ENCODE data around the gene PPP3R2. TPM values are rescaled to one million over a fixed set of nuclear protein-coding genes. Genes with fewer than 3 reads are reported as not detected.

Gene PPP3R2
- total RNA-seq, 1 donor from 2014 or later: not detected

GRCh38 chr9:101605547-101605946, 10.8 kb upstream of the PPP3R2 start:
- Histone ChIP-seq H2AFZ (ENCODE audit: low read depth, low read length) (no peak overlapping the region), H3K4me3 (ENCODE audit: insufficient read depth, low read depth, low read length) (no peak overlapping the region), H3K9me3 (ENCODE audit: insufficient read depth, low read depth, low read length) (no peaks in the 10 kb centered on the region), H3K27me3 (ENCODE audit: insufficient read depth, low read length) (peaks cover 2% of the 10 kb centered on the region), H3K9ac (ENCODE audit: low read length) (no peak overlapping the region), H3K79me2 (ENCODE audit: insufficient read depth, low read length) (no peaks in the 10 kb centered on the region), H3K4me1 (ENCODE audit: insufficient read depth, low read length) (no peaks in the 10 kb centered on the region), H3K4me2 (ENCODE audit: low read length) (no peak overlapping the region), H3K27ac (ENCODE audit: low read depth, low read length) (no peak overlapping the region), H3K36me3 (ENCODE audit: insufficient read depth, low read length) (no peaks in the 10 kb centered on the region), H4K20me1 (ENCODE audit: insufficient read depth, low read length) (no peaks in the 10 kb centered on the region)
- Mint-ChIP-seq H3K4me3 (ENCODE audit: unreplicated experiment) (no peak overlapping the region), H3K4me1 (ENCODE audit: low read depth, unreplicated experiment) (no peaks in the 10 kb centered on the region), H3K36me3 (ENCODE audit: low read depth, unreplicated experiment) (no peaks in the 10 kb centered on the region), H3K9me3 (ENCODE audit: unreplicated experiment) (no peaks in the 10 kb centered on the region), H3K27me3 (ENCODE audit: low read depth, unreplicated experiment) (peaks cover 9% of the 10 kb centered on the region), H3K27ac (ENCODE audit: unreplicated experiment) (no peak overlapping the region)
- FAIRE-seq (no peak), DNase-seq (ENCODE audit: low read depth) (no peak)
- TF ChIP-seq CTCF (IDR thresholded peaks at IDR 0.05; ENCODE audit: insufficient read depth, low read depth, low read length) (no peak), EZH2 (IDR thresholded peaks at IDR 0.05; ENCODE audit: insufficient read depth, low read length) (no peak)

- no peaks in the 10 kb centered on the region for H3K79me2 ChIP-seq (ENCODE audit: insufficient read depth, low read length)
- no peaks in the 10 kb centered on the region for H3K4me1 Mint-ChIP-seq (ENCODE audit: low read depth, unreplicated experiment)
- no peak overlapping the region for H3K27ac ChIP-seq (ENCODE audit: low read depth, low read length)
- H4K20me1 ChIP-seq (ENCODE audit: insufficient read depth, low read length): no peaks in the 10 kb centered on the region
- H3K4me3 ChIP-seq (ENCODE audit: insufficient read depth, low read depth, low read length): no peak overlapping the region
- no peak for DNase-seq (ENCODE audit: low read depth)
- TF ChIP-seq CTCF (IDR thresholded peaks at IDR 0.05; ENCODE audit: insufficient read depth, low read depth, low read length) (no peak), EZH2 (IDR thresholded peaks at IDR 0.05; ENCODE audit: insufficient read depth, low read length) (no peak)
- no peaks in the 10 kb centered on the region for H3K9me3 ChIP-seq (ENCODE audit: insufficient read depth, low read depth, low read length)
- H3K36me3 Mint-ChIP-seq (ENCODE audit: low read depth, unreplicated experiment): no peaks in the 10 kb centered on the region
- no peak overlapping the region for H3K4me3 Mint-ChIP-seq (ENCODE audit: unreplicated experiment)
- no peak overlapping the region for H2AFZ ChIP-seq (ENCODE audit: low read depth, low read length)
- no peaks in the 10 kb centered on the region for H3K9me3 Mint-ChIP-seq (ENCODE audit: unreplicated experiment)
- H3K9ac ChIP-seq (ENCODE audit: low read length): no peak overlapping the region
- no peaks in the 10 kb centered on the region for H3K36me3 ChIP-seq (ENCODE audit: insufficient read depth, low read length)
- no peak for FAIRE-seq
- no peak overlapping the region for H3K27ac Mint-ChIP-seq (ENCODE audit: unreplicated experiment)
- H3K4me2 ChIP-seq (ENCODE audit: low read length): no peak overlapping the region
- peaks cover 11% of the 10 kb centered on the region for H3K27me3 Mint-ChIP-seq (ENCODE audit: low read depth, unreplicated experiment)
- peaks cover 8% of the 10 kb centered on the region for H3K27me3 ChIP-seq (ENCODE audit: insufficient read depth, low read length)
- no peaks in the 10 kb centered on the region for H3K4me1 ChIP-seq (ENCODE audit: insufficient read depth, low read length)
Measured at GRCh38 chr9:101604296-101604695, 9.5 kb upstream of the PPP3R2 start.

DNA sequence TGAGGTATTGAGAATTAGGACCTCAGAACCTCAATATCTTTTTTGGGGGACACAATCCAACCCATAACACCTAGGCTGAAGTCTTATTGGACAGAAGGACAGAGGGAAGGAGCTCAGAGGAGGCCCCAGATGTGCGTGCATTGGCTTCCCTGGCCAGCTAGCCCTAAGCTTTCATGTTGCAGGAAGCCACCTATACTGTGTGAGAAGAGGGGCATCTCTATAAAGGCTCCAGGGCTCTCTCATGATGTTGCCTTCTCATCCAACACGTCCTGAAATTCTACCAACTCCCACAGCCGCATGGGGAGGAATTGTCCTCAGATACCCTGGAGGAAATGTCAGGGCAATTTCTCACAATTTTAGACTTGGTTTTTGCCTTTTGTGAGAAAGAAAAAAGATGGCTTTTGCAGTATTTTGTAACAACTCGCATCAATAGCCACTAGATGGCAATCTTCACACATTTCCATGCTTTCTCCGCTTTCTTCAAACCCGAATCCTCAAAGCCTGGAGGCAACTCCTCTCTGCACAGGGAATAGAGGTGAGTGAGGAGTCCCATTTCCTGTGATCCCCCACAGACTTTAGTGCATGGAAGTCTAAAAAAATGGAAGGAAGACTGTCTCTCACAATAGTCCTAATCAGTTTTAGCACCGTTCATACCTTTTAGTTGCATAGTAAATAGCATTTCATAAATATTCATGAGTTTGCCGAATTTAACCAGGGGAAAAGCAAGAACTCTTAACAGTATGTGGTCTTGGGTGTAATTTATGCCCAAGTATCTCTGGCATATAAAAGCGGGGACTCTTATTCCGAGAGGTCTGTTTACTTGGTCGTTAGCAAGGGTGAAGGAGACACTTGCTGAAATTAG, 7.4 kb upstream of the PPP3R2 start:
- no peak overlapping the region for H3K27ac Mint-ChIP-seq (ENCODE audit: unreplicated experiment)
- FAIRE-seq (peak; percentile 5), DNase-seq (ENCODE audit: low read depth) (peak; percentile 24)
- H3K36me3 ChIP-seq (ENCODE audit: insufficient read depth, low read length): no peaks in the 10 kb centered on the region
- peaks cover 9% of the 10 kb centered on the region for H3K27me3 Mint-ChIP-seq (ENCODE audit: low read depth, unreplicated experiment)
- TF ChIP-seq EZH2 (IDR thresholded peaks at IDR 0.05; ENCODE audit: insufficient read depth, low read length) (no peak), CTCF (IDR thresholded peaks at IDR 0.05; ENCODE audit: insufficient read depth, low read depth, low read length) (peak; percentile 74)
- H3K36me3 Mint-ChIP-seq (ENCODE audit: low read depth, unreplicated experiment): no peaks in the 10 kb centered on the region
- H3K4me2 ChIP-seq (ENCODE audit: low read length): peak overlapping the region; percentile 32
- H3K79me2 ChIP-seq (ENCODE audit: insufficient read depth, low read length): no peaks in the 10 kb centered on the region
- H3K27ac ChIP-seq (ENCODE audit: low read depth, low read length): no peak overlapping the region
- H3K9me3 ChIP-seq (ENCODE audit: insufficient read depth, low read depth, low read length): no peaks in the 10 kb centered on the region
- H3K27me3 ChIP-seq (ENCODE audit: insufficient read depth, low read length): peaks cover 11% of the 10 kb centered on the region
- no peak overlapping the region for H3K9ac ChIP-seq (ENCODE audit: low read length)
- no peak overlapping the region for H3K4me3 ChIP-seq (ENCODE audit: insufficient read depth, low read depth, low read length)
- no peaks in the 10 kb centered on the region for H3K4me1 ChIP-seq (ENCODE audit: insufficient read depth, low read length)
- H3K9me3 Mint-ChIP-seq (ENCODE audit: unreplicated experiment): no peaks in the 10 kb centered on the region
- H2AFZ ChIP-seq (ENCODE audit: low read depth, low read length): no peak overlapping the region
- no peaks in the 10 kb centered on the region for H3K4me1 Mint-ChIP-seq (ENCODE audit: low read depth, unreplicated experiment)
- H3K4me3 Mint-ChIP-seq (ENCODE audit: unreplicated experiment): no peak overlapping the region
- H4K20me1 ChIP-seq (ENCODE audit: insufficient read depth, low read length): no peaks in the 10 kb centered on the region

Measured in astrocyte (in vitro differentiated cells and primary cell).